A549 treated with AZD9567 at 1 μM for 4 hours (cell line): Measurements from ENCODE around the gene WNT2B. TPM values are rescaled to one million over a fixed set of nuclear protein-coding genes. Genes with fewer than 3 reads are reported as not detected.

Source experiments
- total RNA-seq: library from RNA; stranded (reverse); fragments of 200-300 nt; extraction: Qiagen RNA extraction; gene quantifications from 5 replicates; pipeline ENCODE4 v1.2.3, GENCODE V29; 2022; ENCODE audit not compliant: insufficient read depth

WNT2B gene
- total RNA-seq, result 0.12 to 0.24 TPM (median 0.21 TPM) in 4 of 5 replicates, not detected in the other

DNA sequence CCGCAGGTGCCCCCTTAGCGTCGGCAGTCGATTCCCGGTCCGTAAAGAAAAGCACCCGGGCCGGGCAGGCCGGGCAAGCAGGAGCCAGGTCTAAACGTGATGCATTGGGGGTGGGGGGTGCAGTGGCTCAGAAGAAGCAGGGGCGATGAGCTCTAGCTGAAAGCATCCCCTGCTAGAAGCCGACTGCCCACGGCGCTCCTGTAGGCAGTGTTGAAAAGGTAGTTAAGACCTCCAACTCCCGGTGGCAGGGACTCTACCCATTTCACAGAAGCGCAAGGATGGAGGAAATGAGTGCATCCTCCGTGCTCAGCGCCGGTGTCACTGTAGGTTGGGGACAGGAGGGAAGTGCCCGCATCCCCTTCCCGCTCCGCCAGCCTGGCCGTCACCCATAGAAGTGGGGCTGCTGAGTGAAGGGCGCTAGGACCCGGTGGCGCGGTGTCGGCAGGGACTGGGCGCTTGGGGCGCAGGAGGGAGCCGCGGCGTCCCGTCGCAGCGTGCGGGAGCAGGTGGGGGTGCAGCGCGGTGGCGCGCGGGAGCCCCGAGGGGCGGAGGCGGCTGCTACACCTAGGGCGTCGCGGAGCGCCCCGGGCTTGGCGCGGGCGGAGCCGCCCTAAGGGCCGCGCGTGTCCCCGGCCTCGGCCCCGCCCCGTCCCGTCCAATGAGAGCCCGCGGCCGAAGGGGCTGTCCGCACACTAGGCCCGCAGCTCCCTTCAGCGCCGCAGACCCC, at the start of gene WNT2B:
Gene WNT2B (plus strand): TSS at position 688 of the 727 bp plus-strand sequence. CDS start 298 bp downstream, outside the sequence.

Other genes with a start within 250 kb of the WNT2B start
- gene CTTNBP2NL, start 112.8 kb upstream of the WNT2B start, total RNA-seq, result 5.0 to 7.7 TPM (median 6.7 TPM) in 5 replicates
- gene ST7L, start 110.2 kb downstream of the WNT2B start, total RNA-seq, result 9.8 to 11.8 TPM (median 10.8 TPM) in 5 replicates
- gene CAPZA1, start 110.9 kb downstream of the WNT2B start, total RNA-seq, result 55.0 to 91.9 TPM (median 61.2 TPM) in 5 replicates
- gene MOV10, start 165.7 kb downstream of the WNT2B start, total RNA-seq, result 21.0 to 31.8 TPM (median 29.2 TPM) in 5 replicates
- gene RHOC, start 198.2 kb downstream of the WNT2B start, total RNA-seq, result 333 to 367 TPM (median 340 TPM) in 5 replicates
- 0.94 to 1.4 TPM (median 1.2 TPM) in 4 of 5 replicates, not detected in the other for gene PPM1J, start 206.4 kb downstream of the WNT2B start, total RNA-seq